Liver (tissue), 9 donors: Measurements from ENCODE around the gene TMEM40. TPM values are rescaled to one million over a fixed set of nuclear protein-coding genes. Genes with fewer than 3 reads are reported as not detected.

ENCODE experiments used
- DNase-seq: peaks from one replicate; pipeline ENCODE4 v3.0.0-alpha.2; 2017; ENCODE audit warnings: low spot score
- H3K27ac ChIP-seq, 2 donors: one replicate each; pipeline ENCODE4 v1.7.0; 2013; ENCODE audit warnings: inconsistent platforms in 2 of 2, low read length in 2 of 2, control low read depth in 1 of 2, low read depth in 1 of 2, mild to moderate bottlenecking in 1 of 2
- H3K27me3 ChIP-seq, 4 donors: one replicate each; pipeline versions ENCODE4 v1.6.1 to v1.7.0; 2013; ENCODE audit warnings: low read length in 3 of 4, inconsistent platforms in 1 of 4, mild to moderate bottlenecking in 1 of 4, moderate library complexity in 1 of 4; ENCODE audit not compliant: control insufficient read depth in 4 of 4, insufficient read depth in 4 of 4
- H3K36me3 ChIP-seq, 4 donors: one replicate each; pipeline versions ENCODE4 v1.6.1 to v1.7.0; 2013; ENCODE audit warnings: low read length in 3 of 4, mild to moderate bottlenecking in 3 of 4, low read depth in 1 of 4, moderate library complexity in 1 of 4; ENCODE audit not compliant: control insufficient read depth in 4 of 4, insufficient read depth in 3 of 4
- H3K4me1 ChIP-seq, 4 donors: one replicate each; pipeline versions ENCODE4 v1.6.1 to v1.7.0; 2013; ENCODE audit warnings: low read length in 3 of 4, mild to moderate bottlenecking in 3 of 4, moderate library complexity in 1 of 4; ENCODE audit not compliant: control insufficient read depth in 4 of 4, insufficient read depth in 4 of 4
- H3K4me3 ChIP-seq, 3 donors: one replicate each; pipeline versions ENCODE4 v1.6.1 to v1.7.0; 2013; ENCODE audit warnings: low read length in 3 of 3, control low read depth in 1 of 3, low read depth in 1 of 3, mild to moderate bottlenecking in 1 of 3
- H3K9ac ChIP-seq, 2 donors: one replicate each; pipeline ENCODE4 v1.7.0; 2013; ENCODE audit warnings: low read length in 2 of 2, mild to moderate bottlenecking in 2 of 2, moderate library complexity in 2 of 2, control low read depth in 1 of 2, low read depth in 1 of 2
- H3K9me3 ChIP-seq, 4 donors: one replicate each; pipeline versions ENCODE4 v1.6.1 to v1.7.0; 2013; ENCODE audit warnings: low read length in 3 of 4; ENCODE audit not compliant: control insufficient read depth in 4 of 4
- FOXA2 ChIP-seq: IDR thresholded peaks from 2 replicates; pipeline ENCODE4 v1.6.1; 2016; ENCODE audit warnings: antibody characterized with exemption
- TAF1 ChIP-seq: conservative IDR thresholded peaks from 2 replicates; pipeline ENCODE4 v1.6.1; 2016; ENCODE audit warnings: antibody characterized with exemption, mild to moderate bottlenecking
- WGBS: extraction: QIAGEN DNeasy Blood & Tissue Kit; methylation state at CpG from one replicate; pipeline ENCODE4 v1.1.7; 2013; 5-methylcytosine and 5-hydroxymethylcytosine counted together
- polyA plus RNA-seq, 2 donors: library from polyadenylated mRNA; stranded (reverse) in 1 of 2; unstranded in 1 of 2; fragments of 200-250 nt in 1 of 2; fragments of >200 nt in 1 of 2; fragmentation: Nextera tagmentation in 1 of 2; extraction: Ambion mirVana in 1 of 2; gene quantifications; one replicate each; pipeline versions ENCODE4 v1.2.1 to v1.2.3, GENCODE V29; 2013 to 2015
- total RNA-seq, 2 donors: library from RNA; depleted of rRNA; stranded (reverse); fragments of >200 nt; gene quantifications; one replicate each; pipeline ENCODE4 v1.2.3, GENCODE V29; 2014
- TF ChIP-seq, protein P1 (sequence below): IDR thresholded peaks from 2 replicates; pipeline ENCODE4 v1.6.1; 2016; ENCODE audit warnings: antibody characterized with exemption
- TF ChIP-seq, protein P2 (sequence below): IDR thresholded peaks from 2 replicates; pipeline ENCODE4 v1.6.1; 2016; ENCODE audit warnings: antibody characterized with exemption, mild to moderate bottlenecking
- donor health status: healthy.
- donor health status: healthy.
- donor health status: healthy.
- donor health status: healthy.
- donor health status: healthy.

TMEM40 gene
- total and polyA plus RNA-seq, 4 donors = 0.57 to 0.79 TPM; not detected in 2

DNA sequence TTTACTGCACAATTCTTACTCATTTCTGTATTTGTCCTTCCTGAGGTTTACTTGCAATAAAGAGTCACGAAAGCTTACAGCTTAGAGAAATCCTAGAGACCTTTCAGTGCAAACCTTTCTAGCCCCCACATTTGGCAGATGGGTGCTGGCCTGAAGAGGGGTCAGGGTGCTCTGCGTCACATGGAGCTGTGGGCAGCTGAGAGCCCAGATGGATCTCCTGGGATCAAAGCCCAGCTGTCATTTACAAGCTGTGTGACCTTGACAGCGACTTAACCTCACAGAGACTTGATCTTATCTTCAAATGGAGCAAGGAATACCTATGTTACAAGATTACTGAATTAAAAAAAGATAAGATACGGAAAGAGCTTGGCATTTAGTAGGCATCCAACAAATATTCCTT lies 71.1 kb downstream of the TMEM40 start:
- Histone ChIP-seq H3K4me3 (no peak overlapping the region), H3K9ac (no peak overlapping the region), H3K27ac (no peak overlapping the region), H3K36me3 (no peaks in the 10 kb centered on the region), H3K9me3 (no peaks in the 10 kb centered on the region), H3K4me1 (no peaks in the 10 kb centered on the region), H3K27me3 (no peaks in the 10 kb centered on the region)
- TF ChIP-seq FOXA2 = no peak
- TF ChIP-seq, protein P1, sequence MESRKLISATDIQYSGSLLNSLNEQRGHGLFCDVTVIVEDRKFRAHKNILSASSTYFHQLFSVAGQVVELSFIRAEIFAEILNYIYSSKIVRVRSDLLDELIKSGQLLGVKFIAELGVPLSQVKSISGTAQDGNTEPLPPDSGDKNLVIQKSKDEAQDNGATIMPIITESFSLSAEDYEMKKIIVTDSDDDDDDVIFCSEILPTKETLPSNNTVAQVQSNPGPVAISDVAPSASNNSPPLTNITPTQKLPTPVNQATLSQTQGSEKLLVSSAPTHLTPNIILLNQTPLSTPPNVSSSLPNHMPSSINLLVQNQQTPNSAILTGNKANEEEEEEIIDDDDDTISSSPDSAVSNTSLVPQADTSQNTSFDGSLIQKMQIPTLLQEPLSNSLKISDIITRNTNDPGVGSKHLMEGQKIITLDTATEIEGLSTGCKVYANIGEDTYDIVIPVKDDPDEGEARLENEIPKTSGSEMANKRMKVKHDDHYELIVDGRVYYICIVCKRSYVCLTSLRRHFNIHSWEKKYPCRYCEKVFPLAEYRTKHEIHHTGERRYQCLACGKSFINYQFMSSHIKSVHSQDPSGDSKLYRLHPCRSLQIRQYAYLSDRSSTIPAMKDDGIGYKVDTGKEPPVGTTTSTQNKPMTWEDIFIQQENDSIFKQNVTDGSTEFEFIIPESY = no peak
- TF ChIP-seq, protein P2, sequence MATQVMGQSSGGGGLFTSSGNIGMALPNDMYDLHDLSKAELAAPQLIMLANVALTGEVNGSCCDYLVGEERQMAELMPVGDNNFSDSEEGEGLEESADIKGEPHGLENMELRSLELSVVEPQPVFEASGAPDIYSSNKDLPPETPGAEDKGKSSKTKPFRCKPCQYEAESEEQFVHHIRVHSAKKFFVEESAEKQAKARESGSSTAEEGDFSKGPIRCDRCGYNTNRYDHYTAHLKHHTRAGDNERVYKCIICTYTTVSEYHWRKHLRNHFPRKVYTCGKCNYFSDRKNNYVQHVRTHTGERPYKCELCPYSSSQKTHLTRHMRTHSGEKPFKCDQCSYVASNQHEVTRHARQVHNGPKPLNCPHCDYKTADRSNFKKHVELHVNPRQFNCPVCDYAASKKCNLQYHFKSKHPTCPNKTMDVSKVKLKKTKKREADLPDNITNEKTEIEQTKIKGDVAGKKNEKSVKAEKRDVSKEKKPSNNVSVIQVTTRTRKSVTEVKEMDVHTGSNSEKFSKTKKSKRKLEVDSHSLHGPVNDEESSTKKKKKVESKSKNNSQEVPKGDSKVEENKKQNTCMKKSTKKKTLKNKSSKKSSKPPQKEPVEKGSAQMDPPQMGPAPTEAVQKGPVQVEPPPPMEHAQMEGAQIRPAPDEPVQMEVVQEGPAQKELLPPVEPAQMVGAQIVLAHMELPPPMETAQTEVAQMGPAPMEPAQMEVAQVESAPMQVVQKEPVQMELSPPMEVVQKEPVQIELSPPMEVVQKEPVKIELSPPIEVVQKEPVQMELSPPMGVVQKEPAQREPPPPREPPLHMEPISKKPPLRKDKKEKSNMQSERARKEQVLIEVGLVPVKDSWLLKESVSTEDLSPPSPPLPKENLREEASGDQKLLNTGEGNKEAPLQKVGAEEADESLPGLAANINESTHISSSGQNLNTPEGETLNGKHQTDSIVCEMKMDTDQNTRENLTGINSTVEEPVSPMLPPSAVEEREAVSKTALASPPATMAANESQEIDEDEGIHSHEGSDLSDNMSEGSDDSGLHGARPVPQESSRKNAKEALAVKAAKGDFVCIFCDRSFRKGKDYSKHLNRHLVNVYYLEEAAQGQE = no peak
- DNase-seq = no peak
- 84% methylated on average over 4 of the region's 4 CpGs for WGBS

DNA sequence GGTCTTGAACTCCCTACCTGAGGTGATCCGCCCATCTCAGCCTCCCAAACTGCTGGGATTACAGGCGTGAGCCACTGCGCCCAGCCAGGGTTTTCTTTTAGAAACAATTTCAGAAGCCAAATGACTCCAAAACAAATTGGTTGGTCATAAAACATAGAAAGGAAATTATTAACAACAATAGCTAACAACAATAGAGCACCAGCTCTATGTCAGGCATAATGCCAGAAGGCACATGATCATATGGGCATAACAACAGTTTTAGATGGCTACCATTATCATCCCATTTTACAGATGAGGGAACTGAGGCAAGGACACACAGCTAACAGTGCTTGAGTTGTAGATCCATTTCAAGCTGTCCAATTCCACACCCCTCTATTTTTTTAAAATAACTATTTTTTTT lies 73.0 kb downstream of the TMEM40 start:
- 88% methylated on average over 3 of the region's 3 CpGs for WGBS
- DNase-seq = no peak

More for the DNA sequence above, 73.0 kb downstream of the TMEM40 start:
- Histone ChIP-seq H3K36me3 (no peaks in the 10 kb centered on the region), H3K9me3 (no peaks in the 10 kb centered on the region), H3K4me1 (no peaks in the 10 kb centered on the region), H3K27me3 (no peaks in the 10 kb centered on the region), H3K4me3 (no peak overlapping the region), H3K27ac (no peak overlapping the region), H3K9ac (no peak overlapping the region)
- no peak for TF ChIP-seq TAF1

Other genes starting within 250 kb of the TMEM40 start
- under 1 TPM; 0.17 to 0.42 TPM for gene MKRN2OS, start 213.8 kb downstream of the TMEM40 start, total RNA-seq
- under 1 TPM; 0.06 to 0.17 TPM for gene MKRN2OS, start 213.8 kb downstream of the TMEM40 start, polyA plus RNA-seq
- 10 to 100 TPM; 12.9 to 17.3 TPM for gene MKRN2, start 202.2 kb downstream of the TMEM40 start, total RNA-seq
- 10 to 100 TPM in 1 of 2 donors, 1 to 10 TPM in 1; 6.1 to 10.5 TPM for gene MKRN2, start 202.2 kb downstream of the TMEM40 start, polyA plus RNA-seq
- gene RAF1, start 95.1 kb downstream of the TMEM40 start, total RNA-seq = 10 to 100 TPM; 74.2 to 92.3 TPM
- gene RAF1, start 95.1 kb downstream of the TMEM40 start, polyA plus RNA-seq = 10 to 100 TPM; 44.3 to 52.3 TPM
- gene CAND2, start 37.4 kb upstream of the TMEM40 start, total RNA-seq = 1 to 10 TPM in 1 of 2 donors, under 1 TPM in 1; 0.84 to 1.0 TPM
- 1 to 10 TPM in 1 of 2 donors, under 1 TPM in 1; 0.38 to 1.6 TPM for gene CAND2, start 37.4 kb upstream of the TMEM40 start, polyA plus RNA-seq
- 1,000 to 10,000 TPM in 1 of 2 donors, 100 to 1,000 TPM in 1; 218 to 1,124 TPM for gene RPL32, start 82.3 kb upstream of the TMEM40 start, total RNA-seq
- gene RPL32, start 82.3 kb upstream of the TMEM40 start, polyA plus RNA-seq = 100 to 1,000 TPM; 384 to 769 TPM